Measurements from ENCODE around the gene GRIP2. TPM values are rescaled to one million over a fixed set of nuclear protein-coding genes. Genes with fewer than 3 reads are reported as not detected.

Gene GRIP2
- polyA plus RNA-seq, 1 experiment = not detected

- Histone ChIP-seq H3K4me3 (ENCODE audit: low read depth, low read length) (no peak overlapping the region), H3K9me3 (ENCODE audit: control insufficient read depth, insufficient read depth, low read length) (no peaks in the 10 kb centered on the region), H3K27me3 (ENCODE audit: control insufficient read depth, insufficient read depth, low read length) (no peaks in the 10 kb centered on the region), H3K27ac (ENCODE audit: low read depth, low read length) (peak overlapping the region; percentile 61)
- peak; percentile 77 for DNase-seq (ENCODE audit: low read depth, low spot score)
- CTCF ChIA-PET = interaction anchor here (1.0 to 5.6 kb wide), 10 partner anchors 8 to 284 kb away, joined by 3 to 152 read pairs (median 6); no protein-coding TSS in a partner anchor
- POLR2A ChIA-PET = interaction anchor here (1.5 kb wide), 1 partner anchor 8 kb away, joined by 6 read pairs; no protein-coding TSS in a partner anchor
- TF ChIP-seq CTCF (IDR thresholded peaks at IDR 0.05; ENCODE audit: low read depth, low read length) = no peak
Observed at GRCh38 chr3:14460342-14461005, 79.7 kb downstream of the GRIP2 start.

- Histone ChIP-seq H3K27ac (ENCODE audit: low read depth, low read length) (no peak overlapping the region), H3K9me3 (ENCODE audit: control insufficient read depth, insufficient read depth, low read length) (no peaks in the 10 kb centered on the region), H3K4me3 (ENCODE audit: low read depth, low read length) (no peak overlapping the region), H3K27me3 (ENCODE audit: control insufficient read depth, insufficient read depth, low read length) (no peaks in the 10 kb centered on the region)
- POLR2A ChIA-PET = no interaction called here
- TF ChIP-seq CTCF (IDR thresholded peaks at IDR 0.05; ENCODE audit: low read depth, low read length) = no peak
- CTCF ChIA-PET = interaction anchor here (1.1 to 5.6 kb wide), 3 partner anchors 8 to 256 kb away, joined by 6 to 152 read pairs (median 16); no protein-coding TSS in a partner anchor
- no peak for DNase-seq (ENCODE audit: low read depth, low spot score)
Observed at GRCh38 chr3:14459787-14460186, 80.4 kb downstream of the GRIP2 start.

GRCh38 chr3:14459384-14459783 is 80.8 kb downstream of the GRIP2 start:
- TF ChIP-seq CTCF (IDR thresholded peaks at IDR 0.05; ENCODE audit: low read depth, low read length) = no peak
- ChIA-PET POLR2A (no interaction called here), CTCF (interaction anchor here (1.1 to 5.6 kb wide), 4 partner anchors 9 to 256 kb away, joined by 6 to 152 read pairs (median 21); no protein-coding TSS in a partner anchor)

GRCh38 chr3:14458434-14459275 is 81.5 kb downstream of the GRIP2 start:
- DNase-seq (ENCODE audit: low read depth, low spot score) = no peak

More at GRCh38 chr3:14459384-14459783, 80.8 kb downstream of the GRIP2 start:
- H3K27me3 ChIP-seq (ENCODE audit: control insufficient read depth, insufficient read depth, low read length) = no peaks in the 10 kb centered on the region
- H3K27ac ChIP-seq (ENCODE audit: low read depth, low read length) = no peak overlapping the region
- DNase-seq (ENCODE audit: low read depth, low spot score) = no peak
- no peaks in the 10 kb centered on the region for H3K9me3 ChIP-seq (ENCODE audit: control insufficient read depth, insufficient read depth, low read length)
- H3K4me3 ChIP-seq (ENCODE audit: low read depth, low read length) = no peak overlapping the region

More at GRCh38 chr3:14458434-14459275, 81.5 kb downstream of the GRIP2 start:
- POLR2A ChIA-PET = no interaction called here
- Histone ChIP-seq H3K27me3 (ENCODE audit: control insufficient read depth, insufficient read depth, low read length) (no peaks in the 10 kb centered on the region), H3K4me3 (ENCODE audit: low read depth, low read length) (no peak overlapping the region), H3K27ac (ENCODE audit: low read depth, low read length) (no peak overlapping the region), H3K9me3 (ENCODE audit: control insufficient read depth, insufficient read depth, low read length) (no peaks in the 10 kb centered on the region)
- CTCF ChIA-PET = interaction anchor here (0.6 to 2.9 kb wide), 5 partner anchors 9 to 255 kb away, joined by 3 to 26 read pairs (median 4); no protein-coding TSS in a partner anchor
- TF ChIP-seq CTCF (IDR thresholded peaks at IDR 0.05; ENCODE audit: low read depth, low read length) = no peak

All from AG04450 (cell line).